Fibroblast of mammary gland (primary cell): ENCODE data around the gene TRIM15.

Experiments
- DNase-seq: peaks from one replicate; pipeline ENCODE4 v3.0.0-alpha.2; 2010; ENCODE audit warnings: low read depth
- H3K4me3 ChIP-seq: 2 replicates; pipeline ENCODE4 v1.5.1; 2011; ENCODE audit warnings: low read depth, mild to moderate bottlenecking, low read length, moderate library complexity; ENCODE audit not compliant: control insufficient read depth
- CTCF ChIP-seq: conservative IDR thresholded peaks from 2 replicates; pipeline ENCODE4 v1.5.1; 2011; ENCODE audit warnings: low read depth, low read length, inconsistent platforms; ENCODE audit not compliant: control insufficient read depth, insufficient read depth

Gene TRIM15

DNA sequence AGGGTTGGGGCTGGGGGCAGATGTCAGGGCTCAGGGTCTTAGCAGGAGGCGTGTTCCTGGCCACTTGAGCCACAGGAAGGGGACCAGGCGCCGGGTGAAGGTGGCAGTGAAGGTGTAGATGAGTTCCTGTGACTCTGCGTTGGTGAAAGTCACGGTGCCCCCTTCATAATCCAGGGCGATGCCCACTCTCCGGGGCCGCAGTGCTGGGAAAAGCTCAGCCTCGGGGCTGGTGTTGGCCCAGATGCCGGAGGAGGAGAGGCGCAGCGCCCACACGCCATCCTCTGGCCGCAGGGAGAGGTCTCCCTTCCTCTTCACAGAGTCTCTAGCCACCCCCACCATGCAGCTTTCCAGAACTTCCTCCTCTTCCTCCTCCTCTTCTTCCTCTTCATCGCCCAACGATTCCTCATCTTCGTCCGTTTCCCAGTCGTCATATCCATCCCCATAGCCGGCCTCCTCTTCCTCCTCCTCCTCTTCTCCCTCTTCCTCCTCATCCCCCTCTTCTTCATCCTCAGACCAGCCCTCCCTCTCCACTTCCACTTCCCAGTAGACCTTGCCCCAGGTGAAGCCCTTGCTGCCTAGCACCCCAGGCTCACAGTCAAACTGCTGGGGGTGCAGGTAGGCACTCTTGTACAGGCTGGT is 22.6 kb downstream of the TRIM15 start:
- no peak for DNase-seq
- TF ChIP-seq CTCF = no peak

GRCh38 chr6:30188541-30188940 is 25.2 kb downstream of the TRIM15 start:
- no peak overlapping the region for H3K4me3 ChIP-seq
- no peak for DNase-seq
- TF ChIP-seq CTCF = no peak

More for the DNA sequence above, 22.6 kb downstream of the TRIM15 start:
- no peak overlapping the region for H3K4me3 ChIP-seq

GRCh38 chr6:30192076-30192475 is 28.7 kb downstream of the TRIM15 start:
- TF ChIP-seq CTCF = no peak
- no peak overlapping the region for H3K4me3 ChIP-seq
- DNase-seq = peak; percentile 19

DNA sequence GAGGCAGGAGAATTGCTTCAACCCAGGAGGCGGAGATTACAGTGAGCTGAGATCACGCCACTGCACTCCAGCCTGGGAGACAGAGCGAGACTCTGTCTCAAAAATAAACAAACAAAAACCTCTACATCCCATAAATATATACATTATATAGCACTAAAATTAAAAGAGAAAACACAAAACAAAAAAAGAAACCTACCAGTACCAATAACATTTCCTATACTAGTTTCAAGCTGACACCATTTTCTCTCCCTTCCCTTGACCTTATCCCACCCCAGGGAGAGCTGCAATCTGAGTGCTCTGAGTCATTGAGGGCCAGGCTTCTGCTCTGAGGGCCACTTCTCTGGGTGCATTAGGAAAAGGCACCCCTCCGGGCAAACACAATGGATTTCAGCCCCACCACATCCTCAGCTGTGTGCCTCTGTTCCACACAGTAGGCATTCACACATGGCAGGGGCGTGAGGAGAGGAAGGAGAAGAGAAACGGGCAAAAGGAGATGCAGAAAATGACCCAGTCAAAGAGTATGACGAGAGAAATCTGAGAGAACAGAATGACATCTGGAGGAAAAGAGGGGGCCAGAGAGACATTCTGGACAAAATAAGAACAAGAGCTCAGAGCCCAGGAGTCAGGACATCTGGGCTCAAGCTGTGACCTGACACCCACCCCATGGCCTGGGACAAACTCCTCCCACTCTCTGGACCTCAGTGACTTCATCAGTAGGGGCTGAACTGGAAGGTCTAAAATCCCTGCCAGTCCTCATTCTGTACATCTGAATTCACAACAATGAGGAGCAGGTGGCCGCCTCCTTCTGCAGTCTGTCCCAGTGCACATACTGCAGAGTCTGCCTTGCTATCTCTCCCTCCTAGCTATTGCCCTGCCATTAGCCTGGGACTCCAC is 31.7 kb downstream of the TRIM15 start:
- no peak overlapping the region for H3K4me3 ChIP-seq
- DNase-seq = peak; percentile 51
- no peak for TF ChIP-seq CTCF

GRCh38 chr6:30195951-30196350 is 32.6 kb downstream of the TRIM15 start:
- H3K4me3 ChIP-seq = no peak overlapping the region
- DNase-seq = no peak
- TF ChIP-seq CTCF = no peak

DNA sequence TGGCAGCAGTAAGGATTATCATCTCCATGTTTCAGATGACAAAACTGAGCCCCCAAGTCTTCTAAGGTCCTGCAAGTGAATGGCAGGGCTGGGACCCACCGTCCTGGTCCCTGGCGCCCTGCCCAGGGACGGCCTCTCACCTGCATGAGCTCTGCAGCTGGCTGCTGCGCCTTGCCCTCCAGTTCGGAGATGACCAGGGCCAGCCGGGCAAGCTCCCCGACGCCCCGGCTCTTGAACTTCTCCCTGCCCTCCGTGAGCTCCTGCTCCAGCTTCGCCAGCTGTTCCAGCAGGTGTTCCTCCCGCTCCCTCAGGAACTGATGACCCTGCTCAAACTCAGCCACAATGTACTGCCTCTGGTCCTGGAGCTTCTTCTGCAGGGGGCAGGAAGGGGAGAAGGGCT is 33.0 kb downstream of the TRIM15 start:
- DNase-seq = no peak
- no peak overlapping the region for H3K4me3 ChIP-seq
- no peak for TF ChIP-seq CTCF
